CD4-positive, alpha-beta T cell treated with Interleukin-17A for 1 hour (primary cell): ENCODE results near the gene CCNJ.
A peak's percentile ranks its signal among the peaks of the same experiment; 100 is the strongest.

Experiments used
- DNase-seq: peaks from one replicate; pipeline ENCODE4 v3.0.0-alpha.2; 2020

Gene CCNJ

GRCh38 chr10:96061232-96061631 is 17.8 kb downstream of the CCNJ start:
- DNase-seq, result no peak

- no peak for DNase-seq
These were observed 29.3 kb downstream of the CCNJ start for GRCh38 chr10:96072674-96073073.

DNA sequence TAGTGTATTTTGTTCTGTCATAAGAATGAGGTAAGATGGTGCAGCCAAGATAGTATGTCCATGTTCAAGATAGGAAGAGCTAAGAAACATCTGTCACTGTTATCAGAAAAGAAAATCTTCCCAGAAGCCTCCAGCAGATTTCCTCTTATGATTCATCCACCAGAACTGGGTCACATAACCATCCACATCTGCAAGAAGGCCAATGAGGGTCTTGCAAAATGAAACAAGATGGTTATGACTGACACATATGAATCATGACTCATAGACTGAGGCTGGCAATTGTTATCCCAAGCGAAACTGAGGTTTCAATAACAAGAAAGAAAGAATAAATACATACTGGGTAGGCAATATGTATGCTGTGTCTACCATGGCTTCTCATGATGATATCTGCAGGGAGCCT is 30.3 kb downstream of the CCNJ start:
- DNase-seq, result no peak

GRCh38 chr10:96074776-96075175 is 31.4 kb downstream of the CCNJ start:
- no peak for DNase-seq

DNA sequence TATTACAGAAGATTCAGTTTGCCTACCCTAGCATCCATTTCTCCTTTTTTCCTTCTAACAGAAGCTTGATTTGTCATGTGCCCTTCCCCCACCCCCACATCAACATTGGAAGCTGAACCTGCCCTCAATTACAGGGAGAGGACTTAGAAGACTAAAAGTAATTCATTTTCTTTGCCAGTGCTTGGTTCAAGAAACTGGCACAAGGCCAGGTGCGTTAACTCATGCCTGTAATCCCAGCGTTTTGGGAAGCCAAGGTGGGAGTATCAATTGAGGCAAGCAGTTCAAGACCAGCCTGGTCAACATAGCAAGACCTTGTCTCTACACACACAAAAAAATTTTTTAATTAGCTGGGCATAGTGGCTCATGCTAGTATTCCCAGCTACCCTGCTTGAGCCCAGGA is 32.6 kb downstream of the CCNJ start:
- DNase-seq, result no peak

DNA sequence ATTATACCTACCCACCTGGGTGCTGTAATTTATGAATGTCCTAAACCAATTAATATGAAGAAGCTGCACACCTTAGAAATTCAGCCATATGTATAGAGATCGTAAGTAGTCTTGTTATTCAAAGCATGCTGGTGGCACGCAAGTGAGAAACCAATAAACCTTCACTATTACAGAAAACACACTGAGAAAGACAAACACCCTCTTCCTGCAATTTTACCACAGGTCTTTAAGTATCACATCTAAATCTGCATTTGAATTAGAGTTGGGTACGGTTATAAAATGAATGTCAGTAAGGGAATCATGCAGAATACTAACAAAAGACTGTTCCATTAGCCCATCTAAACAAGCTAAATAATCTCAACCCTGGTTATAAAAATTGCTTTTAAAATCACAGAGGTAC is 33.8 kb downstream of the CCNJ start:
- no peak for DNase-seq

- DNase-seq, result no peak
These were observed 38.8 kb downstream of the CCNJ start for GRCh38 chr10:96082153-96082552.

GRCh38 chr10:96082748-96083147 is 39.4 kb downstream of the CCNJ start:
- no peak for DNase-seq

DNA sequence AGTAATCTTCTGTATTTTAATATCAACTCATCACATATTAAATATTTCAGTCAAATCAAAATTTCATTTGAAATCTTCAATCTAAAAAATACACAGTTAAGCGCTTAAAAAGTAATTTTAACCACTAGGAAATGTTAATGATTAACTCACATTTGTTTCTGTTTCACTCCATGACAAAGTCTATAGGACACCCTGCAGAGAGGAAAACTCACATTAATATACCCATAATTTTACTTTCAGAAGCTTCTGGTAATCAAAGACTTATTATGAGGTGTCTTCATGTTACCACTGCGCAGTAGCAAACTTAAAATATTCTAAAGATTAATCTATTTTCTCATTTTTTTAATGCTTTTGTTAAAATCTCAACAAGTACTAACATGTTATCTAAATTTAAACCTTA is 45.7 kb downstream of the CCNJ start:
- DNase-seq, result no peak

DNA sequence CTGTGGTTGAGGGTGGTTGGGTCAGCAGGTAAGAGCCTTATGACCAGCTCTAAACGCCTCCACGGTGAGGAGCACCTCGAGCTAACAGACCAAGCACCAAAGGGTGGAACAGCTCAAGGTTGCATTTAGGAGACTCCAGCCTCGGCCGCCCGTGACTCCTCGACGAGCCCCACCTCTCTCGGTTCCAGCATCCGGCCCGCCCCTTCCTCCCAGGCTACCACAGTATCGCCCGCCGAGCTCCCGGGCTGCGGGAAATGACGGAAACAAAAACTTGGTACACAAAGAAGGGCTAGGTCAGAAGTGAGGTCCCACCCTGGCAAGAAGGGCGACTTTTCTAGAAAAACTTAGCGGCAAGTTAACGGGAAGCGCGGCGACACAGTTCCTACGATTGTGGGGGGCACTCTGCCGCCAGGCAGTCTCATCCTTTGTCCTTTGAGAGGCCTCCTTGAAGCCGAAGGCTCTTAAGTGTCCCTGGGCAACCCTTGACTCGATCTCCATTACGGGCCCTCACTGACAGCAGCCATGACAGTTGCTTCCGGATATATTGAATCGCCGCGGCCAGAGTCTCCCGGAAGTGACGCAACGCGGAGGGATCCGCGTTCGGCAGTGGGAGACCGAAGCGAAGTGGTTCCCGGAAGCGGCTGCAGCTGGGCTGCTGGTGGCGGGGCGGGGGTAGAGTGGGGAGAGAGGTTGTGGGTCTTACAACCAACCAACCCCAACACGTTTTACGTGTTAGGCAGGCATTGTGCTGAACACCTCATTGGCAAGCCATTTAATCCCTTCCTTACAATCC is 46.5 kb downstream of the CCNJ start:
- DNase-seq, result peak; percentile 95

DNA sequence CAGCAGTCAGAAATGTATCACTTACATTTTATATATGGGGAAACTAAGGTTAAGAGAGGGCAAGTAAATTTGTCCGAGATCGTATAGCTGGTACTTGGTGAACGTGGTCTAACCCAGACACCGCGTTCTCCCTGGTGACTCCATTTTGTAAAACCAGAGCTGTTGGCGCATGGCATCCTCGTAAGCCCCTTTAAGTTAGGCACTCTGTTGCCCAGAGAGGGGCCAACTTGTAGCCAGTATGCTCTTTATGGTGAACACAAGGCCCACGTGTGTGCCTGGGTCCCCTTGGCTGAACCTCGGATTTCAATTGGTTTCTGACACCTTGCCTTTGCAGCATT is 47.0 kb downstream of the CCNJ start:
- no peak for DNase-seq

DNA sequence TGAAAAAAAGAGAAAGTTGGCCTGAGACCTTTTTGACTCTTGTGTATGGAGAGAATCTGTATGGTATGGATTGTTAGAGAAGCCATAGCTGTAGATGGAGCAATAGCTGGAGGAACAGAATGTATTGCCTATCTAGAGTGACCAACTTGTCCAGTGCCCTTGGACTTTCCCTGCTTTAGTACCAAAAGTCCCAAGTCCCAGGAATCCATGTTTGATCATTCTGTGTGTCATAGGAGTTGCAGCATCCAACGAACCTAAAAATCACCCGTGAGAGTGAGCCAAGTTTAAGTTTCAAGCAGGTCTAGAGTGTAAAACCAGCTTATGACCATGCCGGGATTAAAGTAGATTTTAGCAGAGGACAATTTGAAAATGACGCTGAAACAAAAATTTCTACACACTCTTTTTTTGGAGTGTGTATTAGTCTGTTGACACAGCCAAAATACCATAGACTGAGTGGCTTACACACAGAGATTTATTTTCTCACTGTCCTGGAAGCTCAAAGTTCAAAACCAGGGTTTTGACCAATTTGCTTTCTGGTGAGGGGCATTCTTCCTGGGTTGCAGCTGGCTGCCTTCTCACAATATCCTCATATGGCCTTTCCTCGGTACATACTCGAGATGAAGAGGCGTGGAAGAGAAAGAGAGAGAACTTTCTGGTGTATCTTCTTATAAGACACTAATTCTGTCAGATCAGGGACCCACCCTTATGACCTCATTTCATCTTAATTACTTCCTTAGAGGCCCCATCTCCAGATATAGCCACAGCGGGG is 49.8 kb downstream of the CCNJ start:
- DNase-seq, result no peak

DNA sequence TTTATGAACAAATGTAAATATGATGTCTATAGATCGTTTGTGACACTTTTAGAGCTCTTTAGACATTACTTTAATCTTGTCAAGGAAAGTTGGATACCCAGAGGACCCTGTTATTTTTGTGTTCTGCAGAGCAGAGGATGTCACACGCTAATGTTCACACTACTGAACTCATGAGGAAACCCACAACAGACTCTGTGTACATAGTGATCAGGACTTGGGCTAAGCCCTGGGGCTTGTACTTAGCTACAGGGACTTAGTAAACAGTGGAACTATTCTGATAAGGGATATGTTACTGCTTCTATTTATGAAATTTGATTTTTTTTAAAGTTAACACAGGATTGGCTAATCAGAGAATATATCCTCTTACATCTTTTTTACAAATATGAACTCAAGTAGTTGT is 50.6 kb downstream of the CCNJ start:
- no peak for DNase-seq

DNA sequence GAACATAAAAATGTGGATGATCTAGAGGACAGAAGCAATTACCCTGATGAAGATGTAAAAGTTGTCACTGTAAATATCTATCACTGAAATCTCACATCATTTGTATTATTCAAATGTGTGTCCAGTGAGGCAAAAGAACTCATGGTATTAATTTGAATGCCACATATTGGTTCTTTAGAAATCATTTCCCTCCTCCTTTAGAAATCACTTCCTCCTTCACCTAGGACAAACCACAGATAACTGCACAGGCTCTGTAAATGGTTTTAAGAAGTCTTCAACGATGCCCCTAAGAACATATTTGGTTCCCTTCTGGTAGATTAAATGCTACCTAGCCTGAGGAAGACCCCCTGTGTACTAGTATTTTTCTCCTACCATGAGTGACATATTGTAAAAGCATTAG is 53.6 kb downstream of the CCNJ start:
- no peak for DNase-seq

DNA sequence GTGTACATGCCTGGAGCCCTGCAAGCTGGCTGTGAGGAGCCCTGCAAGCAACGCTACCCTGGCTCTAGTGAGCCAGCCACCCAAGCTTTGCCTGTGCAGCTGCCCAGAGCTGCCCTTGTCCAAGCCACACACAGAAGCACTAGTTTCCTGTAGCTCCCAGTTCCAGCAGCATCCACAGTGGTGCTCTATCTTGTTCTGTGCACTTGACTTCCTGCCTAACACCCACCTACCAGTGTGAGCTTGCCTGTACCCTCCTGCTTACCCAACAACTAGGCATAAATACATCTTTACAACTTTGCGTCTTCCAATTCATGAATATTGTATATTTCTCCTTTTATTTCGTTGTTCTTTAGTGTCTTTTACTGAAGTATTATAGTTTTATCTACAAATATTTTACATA is 54.5 kb downstream of the CCNJ start:
- no peak for DNase-seq

GRCh38 chr10:96107623-96108038 is 64.2 kb downstream of the CCNJ start:
- no peak for DNase-seq
